ENCODE data around the gene TTLL5.

TTLL5 gene

GRCh38 chr14:75660630-75661498 lies at the start of gene TTLL5, which contains the start of gene ERG28:
TTLL5 (plus strand) TSS chr14:75661246; CDS start chr14:75663150, 1,904 bp downstream.
ERG28 (minus strand) TSS chr14:75660876; CDS start chr14:75657502, 3,374 bp downstream.
- peak within 1 kb of the TSS; percentile 99 for H3K27ac Mint-ChIP-seq
- H3K9me3 Mint-ChIP-seq: no peaks in the 10 kb centered on the region
- DNase-seq (ENCODE audit: low spot score in 2 of 2) (peak; percentile 91 to 98), ATAC-seq (peak; percentile 97)
- peaks cover 32% of the 10 kb centered on the region for H3K36me3 Mint-ChIP-seq
- peak within 1 kb of the TSS; percentile 100 for H3K4me3 Mint-ChIP-seq
- peaks cover 21% of the 10 kb centered on the region for H3K4me1 Mint-ChIP-seq

GRCh38 chr14:75612157-75612556 lies 48.9 kb upstream of the TTLL5 start:
- H3K4me3 Mint-ChIP-seq: no peak overlapping the region
- DNase-seq (ENCODE audit: low spot score in 2 of 2) (no peak), ATAC-seq (no peak)
- H3K36me3 Mint-ChIP-seq: no peaks in the 10 kb centered on the region
- peaks cover 7% of the 10 kb centered on the region for H3K4me1 Mint-ChIP-seq
- no peak overlapping the region for H3K27ac Mint-ChIP-seq
- no peaks in the 10 kb centered on the region for H3K9me3 Mint-ChIP-seq

GRCh38 chr14:75614179-75614578 lies 46.9 kb upstream of the TTLL5 start:
- ATAC-seq (no peak), DNase-seq (ENCODE audit: low spot score in 2 of 2) (no peak)
- Mint-ChIP-seq H3K4me1 (peaks cover 7% of the 10 kb centered on the region), H3K9me3 (no peaks in the 10 kb centered on the region), H3K36me3 (no peaks in the 10 kb centered on the region), H3K27ac (no peak overlapping the region), H3K4me3 (no peak overlapping the region)

GRCh38 chr14:75615200-75615599 lies 45.8 kb upstream of the TTLL5 start:
- peaks cover 7% of the 10 kb centered on the region for H3K4me1 Mint-ChIP-seq
- H3K9me3 Mint-ChIP-seq: no peaks in the 10 kb centered on the region
- no peak overlapping the region for H3K27ac Mint-ChIP-seq

GRCh38 chr14:75619548-75619947 lies 41.5 kb upstream of the TTLL5 start:
- no peak for ATAC-seq

More at GRCh38 chr14:75615200-75615599, 45.8 kb upstream of the TTLL5 start:
- Mint-ChIP-seq H3K4me3 (no peak overlapping the region), H3K36me3 (no peaks in the 10 kb centered on the region)
- ATAC-seq: no peak
- no peak for DNase-seq (ENCODE audit: low spot score in 2 of 2)

GRCh38 chr14:75625034-75625433 lies 36.0 kb upstream of the TTLL5 start:
- Mint-ChIP-seq H3K4me3 (no peak overlapping the region), H3K36me3 (no peaks in the 10 kb centered on the region), H3K9me3 (no peaks in the 10 kb centered on the region), H3K4me1 (no peaks in the 10 kb centered on the region), H3K27ac (no peak overlapping the region)
- ATAC-seq (no peak), DNase-seq (ENCODE audit: low spot score in 2 of 2) (no peak)

More at GRCh38 chr14:75619548-75619947, 41.5 kb upstream of the TTLL5 start:
- Mint-ChIP-seq H3K27ac (no peak overlapping the region), H3K36me3 (no peaks in the 10 kb centered on the region), H3K4me3 (no peak overlapping the region), H3K4me1 (no peaks in the 10 kb centered on the region), H3K9me3 (no peaks in the 10 kb centered on the region)
- DNase-seq (ENCODE audit: low spot score in 2 of 2): no peak

GRCh38 chr14:75626396-75626795 lies 34.6 kb upstream of the TTLL5 start:
- H3K27ac Mint-ChIP-seq: no peak overlapping the region
- H3K9me3 Mint-ChIP-seq: no peaks in the 10 kb centered on the region
- H3K4me3 Mint-ChIP-seq: no peak overlapping the region
- H3K4me1 Mint-ChIP-seq: no peaks in the 10 kb centered on the region
- DNase-seq (ENCODE audit: low spot score in 2 of 2) (no peak), ATAC-seq (no peak)
- H3K36me3 Mint-ChIP-seq: no peaks in the 10 kb centered on the region

GRCh38 chr14:75626863-75627262 lies 34.2 kb upstream of the TTLL5 start:
- no peak overlapping the region for H3K4me3 Mint-ChIP-seq
- H3K27ac Mint-ChIP-seq: no peak overlapping the region
- H3K9me3 Mint-ChIP-seq: no peaks in the 10 kb centered on the region
- H3K36me3 Mint-ChIP-seq: no peaks in the 10 kb centered on the region
- DNase-seq (ENCODE audit: low spot score in 2 of 2): no peak
- ATAC-seq: no peak
- H3K4me1 Mint-ChIP-seq: no peaks in the 10 kb centered on the region

- Mint-ChIP-seq H3K4me3 (no peak overlapping the region), H3K36me3 (no peaks in the 10 kb centered on the region), H3K27ac (no peak overlapping the region), H3K9me3 (no peaks in the 10 kb centered on the region), H3K4me1 (no peaks in the 10 kb centered on the region)
- no peak for DNase-seq (ENCODE audit: low spot score in 2 of 2)
- ATAC-seq: no peak
Measured at GRCh38 chr14:75627406-75627805, 33.6 kb upstream of the TTLL5 start.

GRCh38 chr14:75628816-75629215 lies 32.2 kb upstream of the TTLL5 start:
- Mint-ChIP-seq H3K27ac (no peak overlapping the region), H3K4me3 (no peak overlapping the region), H3K4me1 (no peaks in the 10 kb centered on the region), H3K9me3 (no peaks in the 10 kb centered on the region), H3K36me3 (no peaks in the 10 kb centered on the region)
- DNase-seq (ENCODE audit: low spot score in 2 of 2): no peak
- ATAC-seq: no peak

- DNase-seq (ENCODE audit: low spot score in 2 of 2) (no peak), ATAC-seq (no peak)
- no peak overlapping the region for H3K4me3 Mint-ChIP-seq
- no peaks in the 10 kb centered on the region for H3K9me3 Mint-ChIP-seq
- no peaks in the 10 kb centered on the region for H3K4me1 Mint-ChIP-seq
- H3K36me3 Mint-ChIP-seq: no peaks in the 10 kb centered on the region
- no peak overlapping the region for H3K27ac Mint-ChIP-seq
Measured at GRCh38 chr14:75630695-75631452, 30.2 kb upstream of the TTLL5 start.

GRCh38 chr14:75631453-75631831 lies 29.6 kb upstream of the TTLL5 start:
- H3K27ac Mint-ChIP-seq: no peak overlapping the region
- no peaks in the 10 kb centered on the region for H3K4me1 Mint-ChIP-seq
- ATAC-seq (no peak), DNase-seq (ENCODE audit: low spot score in 2 of 2) (no peak)
- no peak overlapping the region for H3K4me3 Mint-ChIP-seq
- H3K36me3 Mint-ChIP-seq: no peaks in the 10 kb centered on the region
- no peaks in the 10 kb centered on the region for H3K9me3 Mint-ChIP-seq

- DNase-seq (ENCODE audit: low spot score in 2 of 2): no peak
- Mint-ChIP-seq H3K27ac (no peak overlapping the region), H3K4me3 (no peak overlapping the region), H3K9me3 (no peaks in the 10 kb centered on the region), H3K4me1 (no peaks in the 10 kb centered on the region), H3K36me3 (no peaks in the 10 kb centered on the region)
- ATAC-seq: no peak
Measured at GRCh38 chr14:75634848-75635247, 26.2 kb upstream of the TTLL5 start.

- Mint-ChIP-seq H3K4me3 (no peak overlapping the region), H3K27ac (peak overlapping the region; percentile 6), H3K9me3 (no peaks in the 10 kb centered on the region), H3K4me1 (no peaks in the 10 kb centered on the region), H3K36me3 (no peaks in the 10 kb centered on the region)
- ATAC-seq (no peak), DNase-seq (ENCODE audit: low spot score in 2 of 2) (no peak)
Measured at GRCh38 chr14:75636100-75636692, 24.9 kb upstream of the TTLL5 start.

- Mint-ChIP-seq H3K27ac (no peak overlapping the region), H3K4me3 (no peak overlapping the region), H3K4me1 (no peaks in the 10 kb centered on the region), H3K9me3 (no peaks in the 10 kb centered on the region), H3K36me3 (peaks cover 18% of the 10 kb centered on the region)
- no peak for DNase-seq (ENCODE audit: low spot score in 2 of 2)
- ATAC-seq: no peak
Measured at GRCh38 chr14:75640876-75641275, 20.2 kb upstream of the TTLL5 start.

Data from stimulated activated effector memory CD8-positive, alpha-beta T cell treated with anti-CD3 and anti-CD28 coated beads, Interleukin-12 subunit alpha, Interleukin-12 subunit beta, amount 100 ng/mL, for 72 hours (primary cell).